Ishikawa (cell line): ENCODE results near the gene DENND1A.
A peak's percentile ranks its signal among the peaks of the same experiment; 100 is the strongest.

Source experiments
- CEBPB ChIP-seq: IDR thresholded peaks from 2 replicates; pipeline ENCODE4 v1.6.1; 2012
- CREB1 ChIP-seq: IDR thresholded peaks from 2 replicates; pipeline ENCODE4 v1.6.1; 2012; ENCODE audit warnings: low read depth
- EGR1 ChIP-seq: IDR thresholded peaks from 2 replicates; pipeline ENCODE4 v1.6.1; 2012
- EP300 ChIP-seq: IDR thresholded peaks from 2 replicates; pipeline ENCODE4 v1.6.1; 2012; ENCODE audit warnings: borderline replicate concordance
- FOXM1 ChIP-seq: IDR thresholded peaks from 2 replicates; pipeline ENCODE4 v1.6.1; 2012; ENCODE audit warnings: low read depth, borderline replicate concordance
- MAX ChIP-seq: IDR thresholded peaks from 2 replicates; pipeline ENCODE4 v1.6.1; 2012
- NFIC ChIP-seq: IDR thresholded peaks from 2 replicates; pipeline ENCODE4 v1.6.1; 2012
- RAD21 ChIP-seq: IDR thresholded peaks from 2 replicates; pipeline ENCODE4 v1.6.1; 2012; ENCODE audit warnings: low read depth
- REST ChIP-seq: IDR thresholded peaks from 2 replicates; pipeline ENCODE4 v1.6.1; 2012; ENCODE audit warnings: low read depth, mild to moderate bottlenecking
- TAF1 ChIP-seq: IDR thresholded peaks from 2 replicates; pipeline ENCODE4 v1.6.1; 2012; ENCODE audit warnings: low read depth, mild to moderate bottlenecking
- TCF12 ChIP-seq: IDR thresholded peaks from 2 replicates; pipeline ENCODE4 v1.6.1; 2012; ENCODE audit warnings: low read depth
- TEAD4 ChIP-seq: IDR thresholded peaks from 2 replicates; pipeline ENCODE4 v1.6.1; 2012
- USF1 ChIP-seq: IDR thresholded peaks from 2 replicates; pipeline ENCODE4 v1.6.1; 2012
- YY1 ChIP-seq: IDR thresholded peaks from 2 replicates; pipeline ENCODE4 v1.6.1; 2012; ENCODE audit warnings: low read depth
- ZBTB7A ChIP-seq: IDR thresholded peaks from 2 replicates; pipeline ENCODE4 v1.6.1; 2012; ENCODE audit warnings: low read depth

DENND1A gene

GRCh38 chr9:123678038-123678877 lies 251.7 kb downstream of the DENND1A start:
- TF ChIP-seq USF1 (no peak), CREB1 (no peak), TAF1 (no peak), MAX (no peak), TCF12 (no peak), TEAD4 (no peak)

GRCh38 chr9:123676869-123677268 lies 253.1 kb downstream of the DENND1A start:
- TF ChIP-seq FOXM1 (no peak), RAD21 (no peak), CREB1 (no peak), TAF1 (no peak), USF1 (no peak), REST (no peak), YY1 (no peak), EP300 (no peak), CEBPB (no peak), NFIC (no peak), TCF12 (no peak), TEAD4 (no peak), MAX (no peak), EGR1 (no peak), ZBTB7A (no peak)

GRCh38 chr9:123669346-123669745 lies 260.6 kb downstream of the DENND1A start:
- TF ChIP-seq ZBTB7A: no peak
- TF ChIP-seq TCF12: peak; percentile 88
- TF ChIP-seq USF1: 0 out of 2 replicates have a peak, but pooled peaks have one; percentile 44
- TF ChIP-seq TEAD4: peak; percentile 95
- TF ChIP-seq NFIC: peak; percentile 72
- peak; percentile 84; the same call in 1 of the 2 replicates for TF ChIP-seq EP300
- no peak for TF ChIP-seq EGR1
- TF ChIP-seq TAF1: no peak
- TF ChIP-seq YY1: peak; percentile 82
- peak; percentile 91 for TF ChIP-seq MAX
- no peak for TF ChIP-seq REST
- peak; percentile 65 for TF ChIP-seq CEBPB
- TF ChIP-seq CREB1: no peak
- TF ChIP-seq RAD21: peak; percentile 41; the same call in 1 of the 2 replicates
- peak; percentile 56; the same call in 1 of the 2 replicates for TF ChIP-seq FOXM1

- TF ChIP-seq NFIC (no peak), TCF12 (no peak), FOXM1 (no peak), RAD21 (no peak)
These were observed 266.4 kb downstream of the DENND1A start for GRCh38 chr9:123663529-123663928.

- TF ChIP-seq CEBPB (no peak), EP300 (no peak), TEAD4 (no peak), TCF12 (no peak), YY1 (no peak), USF1 (no peak), FOXM1 (no peak), REST (no peak), EGR1 (no peak), NFIC (no peak), CREB1 (no peak), ZBTB7A (no peak), RAD21 (no peak), TAF1 (no peak)
These were observed 267.7 kb downstream of the DENND1A start for GRCh38 chr9:123662057-123662776.
